Measurements from ENCODE around the gene ZNF236. TPM values are rescaled to one million over a fixed set of nuclear protein-coding genes. Genes with fewer than 3 reads are reported as not detected.

The ZNF236 gene
- total RNA-seq, 2 experiments from 2014 or later, result 13.7 to 25.7 TPM

GRCh38 chr18:76977684-76978232 is 155.4 kb downstream of the ZNF236 start:
- ATAC-seq (no peak), DNase-seq (no peak)
- ChIA-PET POLR2A (no interaction called here), CTCF (interaction anchor here (0.6 to 0.9 kb wide), 3 partner anchors 11 to 37 kb away, joined by 3 to 4 read pairs (median 3); no protein-coding TSS in a partner anchor)
- H3K4me1 Mint-ChIP-seq, result no peaks in the 10 kb centered on the region
- intact Hi-C loops (cut with DNase I, micrococcal nuclease), result no loop called here
- no peak overlapping the region for H3K4me3 Mint-ChIP-seq
- peaks cover 5% of the 10 kb centered on the region for H3K36me3 Mint-ChIP-seq (ENCODE audit: low read depth)
- H3K9me3 Mint-ChIP-seq (ENCODE audit: low read depth), result no peaks in the 10 kb centered on the region
- no peaks in the 10 kb centered on the region for H3K27me3 Mint-ChIP-seq
- no peak overlapping the region for H3K27ac Mint-ChIP-seq

GRCh38 chr18:76978616-76979015 is 156.3 kb downstream of the ZNF236 start:
- no peak overlapping the region for H3K4me3 Mint-ChIP-seq
- no peak overlapping the region for H3K27ac Mint-ChIP-seq
- H3K9me3 Mint-ChIP-seq (ENCODE audit: low read depth), result no peaks in the 10 kb centered on the region
- POLR2A ChIA-PET, result no interaction called here
- peaks cover 5% of the 10 kb centered on the region for H3K36me3 Mint-ChIP-seq (ENCODE audit: low read depth)
- intact Hi-C loops (cut with DNase I, micrococcal nuclease), result no loop called here
- DNase-seq, result no peak
- CTCF ChIA-PET, result interaction anchor here (0.6 kb wide), 1 partner anchor 38 kb away, joined by 4 read pairs; no protein-coding TSS in a partner anchor
- no peaks in the 10 kb centered on the region for H3K4me1 Mint-ChIP-seq
- no peak for ATAC-seq
- H3K27me3 Mint-ChIP-seq, result no peaks in the 10 kb centered on the region

- no peak overlapping the region for H3K27ac Mint-ChIP-seq
- POLR2A ChIA-PET, result no interaction called here
Measured at GRCh38 chr18:76979111-76979751, 156.9 kb downstream of the ZNF236 start.

GRCh38 chr18:76979906-76980305 is 157.5 kb downstream of the ZNF236 start:
- intact Hi-C loops (cut with DNase I, micrococcal nuclease), result no loop called here
- Mint-ChIP-seq H3K36me3 (ENCODE audit: low read depth) (peaks cover 5% of the 10 kb centered on the region), H3K4me1 (no peaks in the 10 kb centered on the region), H3K27ac (no peak overlapping the region), H3K9me3 (ENCODE audit: low read depth) (no peaks in the 10 kb centered on the region), H3K27me3 (no peaks in the 10 kb centered on the region), H3K4me3 (no peak overlapping the region)
- ChIA-PET POLR2A (no interaction called here), CTCF (interaction anchor here (5.1 kb wide), 1 partner anchor 178 kb away, joined by 62 read pairs; no protein-coding TSS in a partner anchor)
- ATAC-seq (no peak), DNase-seq (no peak)

More at GRCh38 chr18:76979111-76979751, 156.9 kb downstream of the ZNF236 start:
- no peak for DNase-seq
- Mint-ChIP-seq H3K27me3 (no peaks in the 10 kb centered on the region), H3K4me1 (no peaks in the 10 kb centered on the region), H3K4me3 (no peak overlapping the region), H3K36me3 (ENCODE audit: low read depth) (peaks cover 5% of the 10 kb centered on the region), H3K9me3 (ENCODE audit: low read depth) (no peaks in the 10 kb centered on the region)
- intact Hi-C loops (cut with DNase I, micrococcal nuclease), result no loop called here
- no peak for ATAC-seq
- CTCF ChIA-PET, result no interaction called here

- no peak for ATAC-seq
Measured at GRCh38 chr18:76980663-76981395, 158.5 kb downstream of the ZNF236 start.

GRCh38 chr18:76981396-76981968 is 159.1 kb downstream of the ZNF236 start:
- no peaks in the 10 kb centered on the region for H3K9me3 Mint-ChIP-seq (ENCODE audit: low read depth)
- intact Hi-C loops (cut with DNase I, micrococcal nuclease), result no loop called here
- ChIA-PET CTCF (interaction anchor here (3.3 to 5.1 kb wide), 2 partner anchors 19 to 179 kb away, joined by 22 to 62 read pairs; no protein-coding TSS in a partner anchor), POLR2A (no interaction called here)
- no peaks in the 10 kb centered on the region for H3K4me1 Mint-ChIP-seq
- no peak for DNase-seq
- H3K27ac Mint-ChIP-seq, result no peak overlapping the region
- no peaks in the 10 kb centered on the region for H3K27me3 Mint-ChIP-seq
- H3K4me3 Mint-ChIP-seq, result no peak overlapping the region
- H3K36me3 Mint-ChIP-seq (ENCODE audit: low read depth), result peaks cover 5% of the 10 kb centered on the region
- no peak for ATAC-seq

More at GRCh38 chr18:76980663-76981395, 158.5 kb downstream of the ZNF236 start:
- DNase-seq, result no peak
- ChIA-PET CTCF (interaction anchor here (5.1 kb wide), 1 partner anchor 179 kb away, joined by 62 read pairs; no protein-coding TSS in a partner anchor), POLR2A (no interaction called here)
- intact Hi-C loops (cut with DNase I, micrococcal nuclease), result no loop called here
- H3K27me3 Mint-ChIP-seq, result no peaks in the 10 kb centered on the region
- no peak overlapping the region for H3K4me3 Mint-ChIP-seq
- H3K27ac Mint-ChIP-seq, result no peak overlapping the region
- no peaks in the 10 kb centered on the region for H3K4me1 Mint-ChIP-seq
- H3K36me3 Mint-ChIP-seq (ENCODE audit: low read depth), result peaks cover 5% of the 10 kb centered on the region
- no peaks in the 10 kb centered on the region for H3K9me3 Mint-ChIP-seq (ENCODE audit: low read depth)

- POLR2A ChIA-PET, result no interaction called here
Measured at GRCh38 chr18:76982038-76982437, 159.7 kb downstream of the ZNF236 start.

GRCh38 chr18:76982841-76983583 is 160.7 kb downstream of the ZNF236 start:
- DNase-seq, result peak; percentile 92
- no peak overlapping the region for H3K27ac Mint-ChIP-seq
- H3K9me3 Mint-ChIP-seq (ENCODE audit: low read depth), result no peaks in the 10 kb centered on the region
- peak; percentile 99 for ATAC-seq
- ChIA-PET CTCF (interaction anchor here (0.5 to 5.1 kb wide), 24 partner anchors 11 to 1469 kb away, joined by 3 to 62 read pairs (median 4); no protein-coding TSS in a partner anchor), POLR2A (no interaction called here)
- no peaks in the 10 kb centered on the region for H3K27me3 Mint-ChIP-seq
- intact Hi-C loops (cut with DNase I, micrococcal nuclease), result loop anchor here (1.0 kb wide), 4 partner anchors 61 to 668 kb away; no protein-coding TSS in a partner anchor
- H3K4me1 Mint-ChIP-seq, result no peaks in the 10 kb centered on the region
- no peak overlapping the region for H3K4me3 Mint-ChIP-seq
- peaks cover 5% of the 10 kb centered on the region for H3K36me3 Mint-ChIP-seq (ENCODE audit: low read depth)

More at GRCh38 chr18:76982038-76982437, 159.7 kb downstream of the ZNF236 start:
- H3K36me3 Mint-ChIP-seq (ENCODE audit: low read depth), result peaks cover 5% of the 10 kb centered on the region
- ATAC-seq (no peak), DNase-seq (no peak)
- CTCF ChIA-PET, result interaction anchor here (0.8 to 5.1 kb wide), 11 partner anchors 10 to 180 kb away, joined by 3 to 62 read pairs (median 6); no protein-coding TSS in a partner anchor
- H3K9me3 Mint-ChIP-seq (ENCODE audit: low read depth), result no peaks in the 10 kb centered on the region
- intact Hi-C loops (cut with DNase I, micrococcal nuclease), result no loop called here
- no peak overlapping the region for H3K27ac Mint-ChIP-seq
- H3K27me3 Mint-ChIP-seq, result no peaks in the 10 kb centered on the region
- H3K4me1 Mint-ChIP-seq, result no peaks in the 10 kb centered on the region
- no peak overlapping the region for H3K4me3 Mint-ChIP-seq

- POLR2A ChIA-PET, result no interaction called here
- Mint-ChIP-seq H3K27ac (no peak overlapping the region), H3K4me3 (no peak overlapping the region), H3K9me3 (ENCODE audit: low read depth) (no peaks in the 10 kb centered on the region), H3K36me3 (ENCODE audit: low read depth) (peaks cover 5% of the 10 kb centered on the region), H3K27me3 (no peaks in the 10 kb centered on the region), H3K4me1 (no peaks in the 10 kb centered on the region)
- CTCF ChIA-PET, result interaction anchor here (0.5 to 5.1 kb wide), 21 partner anchors 8 to 539 kb away, joined by 3 to 62 read pairs (median 5); no protein-coding TSS in a partner anchor
- no peak for ATAC-seq
- DNase-seq, result no peak
- intact Hi-C loops (cut with DNase I, micrococcal nuclease), result loop anchor here (1.0 kb wide), 4 partner anchors 61 to 668 kb away; no protein-coding TSS in a partner anchor
Measured at GRCh38 chr18:76983613-76984051, 161.3 kb downstream of the ZNF236 start.

GRCh38 chr18:76984193-76985155 is 162.1 kb downstream of the ZNF236 start:
- no peak for ATAC-seq
- DNase-seq, result no peak
- POLR2A ChIA-PET, result interaction anchor here (0.7 kb wide), 1 partner anchor 1744 kb away, joined by 3 read pairs; no protein-coding TSS in a partner anchor
- H3K9me3 Mint-ChIP-seq (ENCODE audit: low read depth), result no peaks in the 10 kb centered on the region
- no peaks in the 10 kb centered on the region for H3K36me3 Mint-ChIP-seq (ENCODE audit: low read depth)
- no peaks in the 10 kb centered on the region for H3K27me3 Mint-ChIP-seq
- no peaks in the 10 kb centered on the region for H3K4me1 Mint-ChIP-seq
- intact Hi-C loops (cut with DNase I, micrococcal nuclease), result no loop called here
- H3K27ac Mint-ChIP-seq, result no peak overlapping the region
- CTCF ChIA-PET, result interaction anchor here (0.7 to 5.1 kb wide), 19 partner anchors 9 to 227 kb away, joined by 3 to 62 read pairs (median 5); no protein-coding TSS in a partner anchor
- no peak overlapping the region for H3K4me3 Mint-ChIP-seq

Measured in activated CD4-positive, alpha-beta T cell treated with anti-CD3 and anti-CD28 coated beads for 36 hours (primary cell).